Measurements from ENCODE around the gene DLL1. TPM values are rescaled to one million over a fixed set of nuclear protein-coding genes. Genes with fewer than 3 reads are reported as not detected.

Gene DLL1
- total and polyA plus RNA-seq, 10 donors, result 12.6 to 119 (median 62.8) TPM

DNA sequence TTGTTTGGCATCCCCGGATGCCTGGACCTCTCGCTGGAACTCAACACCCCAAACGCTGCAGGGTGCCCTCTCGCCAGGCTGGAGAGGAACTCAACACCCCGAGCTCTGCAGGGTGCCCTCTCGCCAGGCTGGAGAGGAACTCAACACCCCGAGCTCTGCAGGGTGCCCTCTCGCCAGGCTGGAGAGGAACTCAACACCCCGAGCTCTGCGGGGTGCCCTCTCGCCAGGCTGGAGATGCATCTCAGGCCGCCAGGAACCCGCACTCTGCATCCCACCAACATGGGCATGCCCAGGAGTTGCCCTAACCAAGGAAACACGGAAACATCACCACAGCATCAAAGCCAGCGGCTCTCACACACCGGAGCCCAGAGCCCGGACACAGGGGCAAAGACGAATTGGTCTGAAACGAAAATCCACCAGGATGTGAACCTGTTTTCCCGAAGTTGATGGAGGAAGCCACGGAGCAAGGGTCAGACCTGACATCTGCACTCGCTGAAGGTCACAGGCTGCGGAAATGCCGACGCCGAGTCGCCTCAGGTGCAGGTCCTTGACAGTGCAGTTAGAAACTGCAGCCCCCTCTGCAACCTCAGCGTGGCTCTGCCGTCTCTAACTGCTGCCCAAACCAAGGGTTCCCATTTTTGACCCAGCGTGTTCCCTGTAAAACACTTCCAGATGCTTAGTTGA is 37.5 kb downstream of the DLL1 start:
- no peak overlapping the region for H3K27ac ChIP-seq
- peaks cover 0 to 56% (median 6%) of the 10 kb centered on the region in 7 donors for H3K27me3 ChIP-seq (replicated peaks in 1 of 7)
- TF ChIP-seq POLR2AphosphoS5 (IDR thresholded peaks at IDR 0.05), result no peak
- TF ChIP-seq POLR2A (IDR thresholded peaks at IDR 0.05), result no peak
- TF ChIP-seq, protein P1, sequence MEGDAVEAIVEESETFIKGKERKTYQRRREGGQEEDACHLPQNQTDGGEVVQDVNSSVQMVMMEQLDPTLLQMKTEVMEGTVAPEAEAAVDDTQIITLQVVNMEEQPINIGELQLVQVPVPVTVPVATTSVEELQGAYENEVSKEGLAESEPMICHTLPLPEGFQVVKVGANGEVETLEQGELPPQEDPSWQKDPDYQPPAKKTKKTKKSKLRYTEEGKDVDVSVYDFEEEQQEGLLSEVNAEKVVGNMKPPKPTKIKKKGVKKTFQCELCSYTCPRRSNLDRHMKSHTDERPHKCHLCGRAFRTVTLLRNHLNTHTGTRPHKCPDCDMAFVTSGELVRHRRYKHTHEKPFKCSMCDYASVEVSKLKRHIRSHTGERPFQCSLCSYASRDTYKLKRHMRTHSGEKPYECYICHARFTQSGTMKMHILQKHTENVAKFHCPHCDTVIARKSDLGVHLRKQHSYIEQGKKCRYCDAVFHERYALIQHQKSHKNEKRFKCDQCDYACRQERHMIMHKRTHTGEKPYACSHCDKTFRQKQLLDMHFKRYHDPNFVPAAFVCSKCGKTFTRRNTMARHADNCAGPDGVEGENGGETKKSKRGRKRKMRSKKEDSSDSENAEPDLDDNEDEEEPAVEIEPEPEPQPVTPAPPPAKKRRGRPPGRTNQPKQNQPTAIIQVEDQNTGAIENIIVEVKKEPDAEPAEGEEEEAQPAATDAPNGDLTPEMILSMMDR (IDR thresholded peaks at IDR 0.05 in 8 of 11, conservative IDR thresholded peaks at IDR 0.05 in 3 of 11), result no peak
- WGBS, 5 donors, result 72 to 87% (median 80%) methylated on average over 21 to 30 of the region's 30 CpGs
- no peaks in the 10 kb centered on the region for H3K36me3 ChIP-seq
- H3K4me3 ChIP-seq, result no peak overlapping the region
- peaks cover 0 to 9% (median 0%) of the 10 kb centered on the region in 6 donors for H3K4me1 ChIP-seq
- no peak for DNase-seq
- H3K9me3 ChIP-seq, result no peaks in the 10 kb centered on the region
- intact Hi-C loops (cut with DNase I; ENCODE audit: low total_unique reads), result no loop called here

DNA sequence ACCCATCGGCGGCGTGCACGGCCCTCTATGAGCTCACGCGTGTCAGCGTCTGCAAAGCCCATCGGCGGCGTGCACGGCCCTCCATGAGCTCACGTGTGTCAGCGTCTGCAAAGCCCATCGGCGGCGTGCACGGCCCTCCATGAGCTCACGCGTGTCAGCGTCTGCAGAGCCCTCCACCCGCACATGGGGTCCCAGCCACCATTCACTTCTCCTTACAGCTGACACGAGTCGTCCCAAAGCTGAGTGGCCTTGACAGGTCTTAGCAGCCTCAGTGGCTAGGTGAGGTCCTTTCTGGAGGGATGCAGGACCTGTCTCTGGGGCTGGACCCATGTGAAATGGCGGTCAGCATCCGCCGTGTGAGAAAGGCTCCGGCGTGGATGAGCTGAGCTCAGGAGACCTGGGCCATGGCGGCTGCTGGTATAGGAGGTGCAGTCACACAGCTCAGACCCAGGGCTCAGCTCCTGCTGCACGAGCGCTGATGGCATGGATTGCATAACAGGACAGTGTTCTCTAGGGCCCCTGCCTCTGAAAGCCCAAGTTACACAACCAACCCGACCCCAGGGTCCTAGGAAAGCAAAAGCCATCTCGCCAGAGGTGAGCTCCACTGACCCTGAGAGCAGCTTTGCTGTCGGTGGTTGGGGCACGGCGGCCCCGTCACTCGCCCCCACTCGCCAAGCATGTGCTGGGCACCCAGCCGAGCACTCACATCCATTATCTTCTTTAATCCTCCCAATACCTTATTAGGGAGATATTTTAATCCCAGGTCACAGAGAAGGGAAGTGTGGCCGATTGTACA is 38.9 kb downstream of the DLL1 start:
- no peak for DNase-seq

DNA sequence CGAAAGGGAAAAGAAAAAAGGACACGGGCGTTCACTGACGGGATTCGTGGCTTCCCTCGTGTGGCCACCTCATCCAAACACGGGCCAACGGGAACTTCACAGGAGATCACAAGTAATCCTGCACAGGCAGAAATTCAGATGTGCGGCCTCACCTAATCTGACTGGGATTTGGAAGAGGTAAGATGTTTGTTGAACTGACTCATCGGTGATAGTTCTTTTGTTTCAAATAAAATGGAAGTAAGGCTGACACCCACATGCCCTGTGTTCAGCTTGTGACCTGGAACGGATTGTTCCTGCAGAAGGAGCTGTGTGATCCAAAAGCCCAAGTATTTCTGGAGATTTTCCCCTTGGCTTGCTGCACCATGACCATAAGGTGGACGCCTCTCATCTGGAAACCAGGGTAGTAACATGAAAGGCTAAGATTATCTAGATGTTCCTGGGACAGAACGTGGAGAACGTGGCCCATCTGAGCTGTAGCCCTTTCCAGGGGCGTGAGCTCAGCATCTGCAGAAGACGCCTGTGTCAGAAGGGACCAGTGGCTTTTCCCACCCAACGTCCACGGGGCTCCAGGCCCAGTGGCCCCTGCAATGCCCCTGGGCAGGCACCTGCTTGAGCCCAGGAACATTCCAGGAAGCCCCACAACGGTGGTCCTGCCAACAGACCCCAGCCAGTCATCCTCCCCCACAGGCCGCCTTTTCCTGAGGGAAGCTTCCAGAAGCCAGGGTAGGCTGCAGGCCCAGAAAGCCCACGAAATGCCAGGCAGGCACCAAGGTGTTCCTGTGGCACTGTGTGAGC is 39.7 kb downstream of the DLL1 start:
- no peaks in the 10 kb centered on the region for H3K9me3 ChIP-seq
- no peak overlapping the region for H3K27ac ChIP-seq
- no peak overlapping the region for H3K4me3 ChIP-seq
- H3K36me3 ChIP-seq, result no peaks in the 10 kb centered on the region
- TF ChIP-seq POLR2AphosphoS5 (IDR thresholded peaks at IDR 0.05) (no peak), POLR2A (IDR thresholded peaks at IDR 0.05) (no peak)
- TF ChIP-seq, protein P1 (IDR thresholded peaks at IDR 0.05 in 8 of 11, conservative IDR thresholded peaks at IDR 0.05 in 3 of 11), result no peak
- DNase-seq, result no peak
- H3K27me3 ChIP-seq (replicated peaks in 1 of 7), result peaks cover 0 to 65% (median 6%) of the 10 kb centered on the region in 7 donors
- intact Hi-C loops (cut with DNase I; ENCODE audit: low total_unique reads), result no loop called here
- 83 to 95% (median 89%) methylated on average over 15 to 21 of the region's 21 CpGs for WGBS, 5 donors
- H3K4me1 ChIP-seq, result peaks cover 0 to 12% (median 0%) of the 10 kb centered on the region in 6 donors

More for the DNA sequence above, 38.9 kb downstream of the DLL1 start:
- TF ChIP-seq, protein P1 (IDR thresholded peaks at IDR 0.05 in 8 of 11, conservative IDR thresholded peaks at IDR 0.05 in 3 of 11), result no peak
- TF ChIP-seq POLR2A (IDR thresholded peaks at IDR 0.05), result no peak
- no peak for TF ChIP-seq POLR2AphosphoS5 (IDR thresholded peaks at IDR 0.05)
- H3K27me3 ChIP-seq (replicated peaks in 1 of 7), result peaks cover 0 to 65% (median 6%) of the 10 kb centered on the region in 7 donors
- no peak overlapping the region for H3K4me3 ChIP-seq
- H3K27ac ChIP-seq, result no peak overlapping the region
- H3K36me3 ChIP-seq, result no peaks in the 10 kb centered on the region
- peaks cover 0 to 12% (median 0%) of the 10 kb centered on the region in 6 donors for H3K4me1 ChIP-seq
- no peaks in the 10 kb centered on the region for H3K9me3 ChIP-seq
- intact Hi-C loops (cut with DNase I; ENCODE audit: low total_unique reads), result no loop called here
- WGBS, 5 donors, result 87 to 95% (median 92%) methylated on average over 35 to 41 of the region's 41 CpGs

All from spleen (tissue), 11 donors.